H9 (cell line): Measurements from ENCODE around the gene CREB5. TPM values are rescaled to one million over a fixed set of nuclear protein-coding genes. Genes with fewer than 3 reads are reported as not detected.
"Not testable (repeated sequence)": the region's sequence is repeated elsewhere in the genome, so short reads cannot be mapped to it uniquely, and the experiment has no call there.

Source experiments
- DNase-seq: peaks from one replicate; pipeline ENCODE4 v3.0.0-alpha.2; 2017
- H2AFZ ChIP-seq: one replicate; pipeline ENCODE4 v1.6.1; 2013; ENCODE audit warnings: mild to moderate bottlenecking, low read length, control low read depth, moderate library complexity
- H2AK5ac ChIP-seq: 2 replicates; pipeline ENCODE4 v1.6.1; 2013; ENCODE audit warnings: low read length, control low read depth, mixed read lengths; ENCODE audit not compliant: insufficient read length
- H2BK120ac ChIP-seq: one replicate; pipeline ENCODE4 v1.6.1; 2013; ENCODE audit warnings: low read depth, mild to moderate bottlenecking, low read length, control low read depth, inconsistent platforms; ENCODE audit not compliant: poor library complexity, severe bottlenecking
- H2BK12ac ChIP-seq: 2 replicates; pipeline ENCODE4 v1.6.1; 2013; ENCODE audit warnings: low read length, control low read depth, mixed read lengths, low read depth; ENCODE audit not compliant: insufficient read length
- H2BK15ac ChIP-seq: 2 replicates; pipeline ENCODE4 v1.6.1; 2013; ENCODE audit warnings: low read depth, low read length, control low read depth
- H2BK20ac ChIP-seq: one replicate; pipeline ENCODE4 v1.6.1; 2013; ENCODE audit warnings: low read depth, mild to moderate bottlenecking, low read length, control low read depth, inconsistent platforms; ENCODE audit not compliant: poor library complexity, severe bottlenecking
- H2BK5ac ChIP-seq: 2 replicates; pipeline ENCODE4 v1.6.1; 2013; ENCODE audit warnings: low read length, control low read depth, mixed read lengths; ENCODE audit not compliant: insufficient read length
- H3K14ac ChIP-seq: 2 replicates; pipeline ENCODE4 v1.6.1; 2013; ENCODE audit warnings: low read length, control low read depth; ENCODE audit not compliant: insufficient read depth
- H3K18ac ChIP-seq: 2 replicates; pipeline ENCODE4 v1.6.1; 2013; ENCODE audit warnings: low read depth, mild to moderate bottlenecking, mixed read lengths, low read length, control low read depth; ENCODE audit not compliant: insufficient read length
- H3K23ac ChIP-seq: 2 replicates; pipeline ENCODE4 v1.6.1; 2013; ENCODE audit warnings: low read length, control low read depth, mixed read lengths, low read depth; ENCODE audit not compliant: insufficient read length
- H3K23me2 ChIP-seq: 2 replicates; pipeline ENCODE4 v1.6.1; 2013; ENCODE audit warnings: low read depth, mild to moderate bottlenecking, mixed read lengths, low read length, control low read depth; ENCODE audit not compliant: insufficient read length, poor library complexity, severe bottlenecking
- H3K27ac ChIP-seq: 2 replicates; pipeline ENCODE4 v1.5.1; 2013; ENCODE audit warnings: low read length, control low read depth, mixed read lengths, low read depth; ENCODE audit not compliant: insufficient read length
- H3K27me3 ChIP-seq: 2 replicates; pipeline ENCODE4 v1.6.1; 2013; ENCODE audit warnings: low read length, control low read depth, inconsistent platforms; ENCODE audit not compliant: insufficient read depth
- H3K4ac ChIP-seq: 2 replicates; pipeline ENCODE4 v1.6.1; 2013; ENCODE audit warnings: low read depth, mild to moderate bottlenecking, control low read depth, inconsistent platforms, low read length, moderate library complexity
- H3K4me1 ChIP-seq: 2 replicates; pipeline ENCODE4 v1.6.1; 2013; ENCODE audit warnings: low read length, control low read depth, inconsistent platforms; ENCODE audit not compliant: insufficient read depth
- H3K4me2 ChIP-seq: 2 replicates; pipeline ENCODE4 v1.6.1; 2013; ENCODE audit warnings: low read length, control low read depth, mixed read lengths; ENCODE audit not compliant: insufficient read length, insufficient read depth
- H3K56ac ChIP-seq: 2 replicates; pipeline ENCODE4 v1.6.1; 2013; ENCODE audit warnings: low read depth, mild to moderate bottlenecking, mixed read lengths, low read length, control low read depth; ENCODE audit not compliant: insufficient read length
- H3K79me1 ChIP-seq: 2 replicates; pipeline ENCODE4 v1.6.1; 2013; ENCODE audit warnings: low read depth, mild to moderate bottlenecking, moderate library complexity, low read length, control low read depth, inconsistent platforms; ENCODE audit not compliant: insufficient read depth, poor library complexity, severe bottlenecking
- H3K79me2 ChIP-seq: 2 replicates; pipeline ENCODE4 v1.6.1; 2013; ENCODE audit warnings: low read length, control low read depth, inconsistent platforms; ENCODE audit not compliant: insufficient read depth
- H3K9ac ChIP-seq: 2 replicates; pipeline ENCODE4 v1.6.1; 2013; ENCODE audit warnings: low read length, control low read depth, mixed read lengths; ENCODE audit not compliant: insufficient read length; ENCODE audit errors: extremely low read depth
- H3K9me3 ChIP-seq: one replicate; pipeline ENCODE4 v1.6.1; 2013; ENCODE audit warnings: low read depth, low read length, inconsistent platforms; ENCODE audit not compliant: control insufficient read depth
- H3T11ph ChIP-seq: one replicate; pipeline ENCODE4 v1.6.1; 2013; ENCODE audit warnings: mild to moderate bottlenecking, low read length, control low read depth, inconsistent platforms
- H4K20me1 ChIP-seq: one replicate; pipeline ENCODE4 v1.6.1; 2013; ENCODE audit not compliant: control insufficient read depth, insufficient read length, insufficient read depth
- H4K5ac ChIP-seq: 2 replicates; pipeline ENCODE4 v1.6.1; 2013; ENCODE audit warnings: low read depth, mild to moderate bottlenecking, mixed read lengths, low read length, control low read depth; ENCODE audit not compliant: insufficient read length
- H4K8ac ChIP-seq: replicated peaks from 2 replicates; pipeline ENCODE4 v1.6.1; 2013; ENCODE audit warnings: low read length, control low read depth, mixed read lengths, low read depth; ENCODE audit not compliant: insufficient read length
- H4K91ac ChIP-seq: 2 replicates; pipeline ENCODE4 v1.6.1; 2013; ENCODE audit warnings: low read depth, mild to moderate bottlenecking, moderate library complexity, mixed read lengths, low read length, control low read depth; ENCODE audit not compliant: insufficient read length
- H3K27ac Mint-ChIP-seq, 3 experiments: 2 replicates in 2 of 3; 3 replicates in 1 of 3; pipeline ENCODE4 v1.8.0; 2020 to 2021; ENCODE audit warnings: mixed read lengths in 3 of 3, mild to moderate bottlenecking in 1 of 3, moderate library complexity in 1 of 3
- H3K27me3 Mint-ChIP-seq: 2 replicates; pipeline ENCODE4 v1.8.0; 2021; ENCODE audit warnings: low read depth, mild to moderate bottlenecking, moderate library complexity, mixed read lengths
- H3K36me3 Mint-ChIP-seq, 3 experiments: 2 replicates in 2 of 3; 3 replicates in 1 of 3; pipeline ENCODE4 v1.8.0; 2020 to 2021; ENCODE audit warnings: low read depth in 3 of 3, mixed read lengths in 3 of 3; ENCODE audit not compliant: insufficient read depth in 1 of 3
- H3K4me1 Mint-ChIP-seq, 2 experiments: 2 replicates each; pipeline ENCODE4 v1.8.0; 2020; ENCODE audit warnings: mixed read lengths in 2 of 2
- H3K4me3 Mint-ChIP-seq, 2 experiments: 2 replicates in 1 of 2; 3 replicates in 1 of 2; pipeline ENCODE4 v1.8.0; 2020 to 2021; ENCODE audit warnings: mild to moderate bottlenecking in 2 of 2, mixed read lengths in 2 of 2, moderate library complexity in 1 of 2
- H3K9me3 Mint-ChIP-seq, 2 experiments: 2 replicates in 1 of 2; 3 replicates in 1 of 2; pipeline ENCODE4 v1.8.0; 2020; ENCODE audit warnings: mild to moderate bottlenecking in 2 of 2, mixed read lengths in 2 of 2, moderate library complexity in 1 of 2
- CTCF ChIP-seq: fragments of 200-600 bp; sonication (generic); conservative IDR thresholded peaks from 3 replicates; pipeline ENCODE4 v1.8.0; 2021; ENCODE audit warnings: antibody characterized with exemption, mild to moderate bottlenecking
- WGBS: extraction: QIAGEN DNeasy Blood & Tissue Kit; methylation state at CpG from one replicate; pipeline ENCODE4 v1.1.7; 2013; ENCODE audit warnings: missing lambda C conversion rate, low lambda C conversion rate, mixed read lengths; ENCODE audit not compliant: insufficient read length; ENCODE audit errors: extremely low coverage; 5-methylcytosine and 5-hydroxymethylcytosine counted together
- total RNA-seq: library from RNA; stranded (reverse); gene quantifications from 2 replicates; pipeline ENCODE4 v1.2.1, GENCODE V29; 2021

The CREB5 gene
- total RNA-seq, 1 experiment from 2014 or later = 4.0 TPM

GRCh38 chr7:28785041-28785995 is 373.0 kb downstream of the CREB5 start:
- no peak overlapping the region for H3K18ac ChIP-seq
- no peaks in the 10 kb centered on the region for H3K23me2 ChIP-seq
- no peak for TF ChIP-seq CTCF
- no peaks in the 10 kb centered on the region for H3K27me3 Mint-ChIP-seq
- no peak for DNase-seq
- no peaks in the 10 kb centered on the region for H4K20me1 ChIP-seq
- H3K23ac ChIP-seq = no peak overlapping the region
- H3K4me2 ChIP-seq = no peak overlapping the region
- no peaks in the 10 kb centered on the region for H3K9me3 ChIP-seq
- no peak overlapping the region for H3K27ac ChIP-seq
- H2BK5ac ChIP-seq = no peak overlapping the region
- no peaks in the 10 kb centered on the region for H3K79me1 ChIP-seq
- no CpG with 5 or more reads among the region's 14 CpGs for WGBS
- no peak overlapping the region for H4K91ac ChIP-seq
- no peak overlapping the region for H3K4ac ChIP-seq
- H3T11ph ChIP-seq = no peak overlapping the region
- no peak overlapping the region for H2AFZ ChIP-seq
- no peak overlapping the region for H4K8ac ChIP-seq
- H4K5ac ChIP-seq = no peak overlapping the region
- H2BK20ac ChIP-seq = no peak overlapping the region
- H3K4me3 Mint-ChIP-seq = no peak overlapping the region
- H3K4me1 ChIP-seq = no peaks in the 10 kb centered on the region
- no peak overlapping the region for H2BK120ac ChIP-seq
- no peak overlapping the region for H3K14ac ChIP-seq
- H3K9ac ChIP-seq = no peak overlapping the region
- H3K56ac ChIP-seq = no peak overlapping the region
- no peaks in the 10 kb centered on the region for H3K79me2 ChIP-seq
- H3K27me3 ChIP-seq = no peaks in the 10 kb centered on the region
- H3K4me1 Mint-ChIP-seq = no peaks in the 10 kb centered on the region
- H2AK5ac ChIP-seq = no peak overlapping the region
- H2BK15ac ChIP-seq = no peak overlapping the region
- H3K27ac Mint-ChIP-seq = no peak overlapping the region
- H3K9me3 Mint-ChIP-seq = no peaks in the 10 kb centered on the region; a peak in 1 of 5 replicates
- no peaks in the 10 kb centered on the region for H3K36me3 Mint-ChIP-seq
- H2BK12ac ChIP-seq = no peak overlapping the region

GRCh38 chr7:28786156-28786555 is 373.8 kb downstream of the CREB5 start:
- not testable (repeated sequence) for H2BK12ac ChIP-seq, H3K23ac ChIP-seq, H3K27ac ChIP-seq, H3K4me1 Mint-ChIP-seq, H3K9ac ChIP-seq, H4K91ac ChIP-seq, H4K5ac ChIP-seq, H3K56ac ChIP-seq, H2AFZ ChIP-seq, H3K27me3 ChIP-seq, H3K27ac Mint-ChIP-seq, H4K8ac ChIP-seq, H2AK5ac ChIP-seq, H3K79me2 ChIP-seq, H3K18ac ChIP-seq, H3K9me3 ChIP-seq, H3K4me3 Mint-ChIP-seq, H3K23me2 ChIP-seq, H3K27me3 Mint-ChIP-seq, H3K14ac ChIP-seq, H3K9me3 Mint-ChIP-seq, H2BK15ac ChIP-seq, H2BK5ac ChIP-seq, H3K79me1 ChIP-seq, H3K4me2 ChIP-seq, H3K36me3 Mint-ChIP-seq, H2BK20ac ChIP-seq, DNase-seq, H3K4me1 ChIP-seq, H2BK120ac ChIP-seq, H4K20me1 ChIP-seq, H3T11ph ChIP-seq, H3K4ac ChIP-seq
- WGBS = no CpG with 5 or more reads among the region's 5 CpGs
